Measurements from ENCODE around the gene XRN2.

DNA sequence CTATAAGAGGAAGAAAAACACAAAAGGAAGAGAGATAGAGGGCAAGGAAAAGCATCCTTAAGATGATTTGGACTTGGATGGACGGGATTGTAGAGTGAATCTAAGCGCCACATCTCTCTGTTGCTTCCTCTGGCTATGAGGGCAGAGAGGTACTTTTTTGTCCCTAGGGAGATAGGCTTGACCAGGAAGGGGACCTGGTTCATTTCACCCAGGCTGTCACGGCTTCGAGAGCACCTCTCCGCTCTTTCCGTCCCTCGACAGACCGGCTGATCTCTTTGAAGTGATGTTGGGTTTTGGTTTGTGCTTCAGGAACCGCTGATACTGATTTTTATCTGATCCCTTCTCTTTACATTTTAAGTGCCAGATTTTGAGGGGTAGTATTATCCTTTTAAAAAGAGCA lies 74.6 kb downstream of the XRN2 start:
- TF ChIP-seq, protein P1, sequence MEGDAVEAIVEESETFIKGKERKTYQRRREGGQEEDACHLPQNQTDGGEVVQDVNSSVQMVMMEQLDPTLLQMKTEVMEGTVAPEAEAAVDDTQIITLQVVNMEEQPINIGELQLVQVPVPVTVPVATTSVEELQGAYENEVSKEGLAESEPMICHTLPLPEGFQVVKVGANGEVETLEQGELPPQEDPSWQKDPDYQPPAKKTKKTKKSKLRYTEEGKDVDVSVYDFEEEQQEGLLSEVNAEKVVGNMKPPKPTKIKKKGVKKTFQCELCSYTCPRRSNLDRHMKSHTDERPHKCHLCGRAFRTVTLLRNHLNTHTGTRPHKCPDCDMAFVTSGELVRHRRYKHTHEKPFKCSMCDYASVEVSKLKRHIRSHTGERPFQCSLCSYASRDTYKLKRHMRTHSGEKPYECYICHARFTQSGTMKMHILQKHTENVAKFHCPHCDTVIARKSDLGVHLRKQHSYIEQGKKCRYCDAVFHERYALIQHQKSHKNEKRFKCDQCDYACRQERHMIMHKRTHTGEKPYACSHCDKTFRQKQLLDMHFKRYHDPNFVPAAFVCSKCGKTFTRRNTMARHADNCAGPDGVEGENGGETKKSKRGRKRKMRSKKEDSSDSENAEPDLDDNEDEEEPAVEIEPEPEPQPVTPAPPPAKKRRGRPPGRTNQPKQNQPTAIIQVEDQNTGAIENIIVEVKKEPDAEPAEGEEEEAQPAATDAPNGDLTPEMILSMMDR (conservative IDR thresholded peaks at IDR 0.05 in 1 of 2, IDR thresholded peaks at IDR 0.05 in 1 of 2; ENCODE audit: extremely low read depth in 1 of 2, insufficient read depth in 1 of 2, low read depth in 1 of 2, low read length in 2 of 2), result no peak
- no peak for TF ChIP-seq EZH2 (IDR thresholded peaks at IDR 0.05; ENCODE audit: borderline replicate concordance, low read length)
